ENCODE measurements around the gene NLRP1.

NLRP1 gene

DNA sequence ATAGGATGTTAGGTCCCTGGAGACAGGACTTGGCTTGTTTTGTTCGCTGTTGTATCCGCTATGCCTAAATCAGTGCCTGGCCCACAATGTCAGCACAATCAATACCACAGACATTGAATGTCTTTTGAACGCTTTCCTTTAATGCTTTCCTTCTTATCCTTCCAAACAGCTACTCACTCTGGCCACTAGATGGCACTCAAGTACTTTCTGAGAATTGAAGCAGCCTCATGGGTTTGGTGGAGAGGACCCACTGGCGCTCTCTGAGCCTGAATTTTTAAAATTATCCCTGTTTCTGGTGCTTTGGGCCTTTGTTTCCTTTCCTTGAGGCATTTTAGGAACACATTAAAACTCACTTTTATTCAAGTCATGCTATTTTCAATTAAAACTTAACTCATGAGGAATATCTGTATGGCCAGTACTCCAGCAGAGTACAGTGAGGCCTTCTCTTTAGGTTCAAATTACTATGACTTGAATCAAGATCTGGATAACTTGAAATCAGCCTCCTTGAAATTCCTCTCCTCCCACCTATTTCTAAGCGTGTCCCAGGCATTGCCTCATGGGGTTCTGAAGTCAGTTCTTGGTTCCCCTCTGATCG lies 3.2 kb upstream of the NLRP1 start:
- no peak overlapping the region for H3K4me3 Mint-ChIP-seq
- TF ChIP-seq, protein P1, sequence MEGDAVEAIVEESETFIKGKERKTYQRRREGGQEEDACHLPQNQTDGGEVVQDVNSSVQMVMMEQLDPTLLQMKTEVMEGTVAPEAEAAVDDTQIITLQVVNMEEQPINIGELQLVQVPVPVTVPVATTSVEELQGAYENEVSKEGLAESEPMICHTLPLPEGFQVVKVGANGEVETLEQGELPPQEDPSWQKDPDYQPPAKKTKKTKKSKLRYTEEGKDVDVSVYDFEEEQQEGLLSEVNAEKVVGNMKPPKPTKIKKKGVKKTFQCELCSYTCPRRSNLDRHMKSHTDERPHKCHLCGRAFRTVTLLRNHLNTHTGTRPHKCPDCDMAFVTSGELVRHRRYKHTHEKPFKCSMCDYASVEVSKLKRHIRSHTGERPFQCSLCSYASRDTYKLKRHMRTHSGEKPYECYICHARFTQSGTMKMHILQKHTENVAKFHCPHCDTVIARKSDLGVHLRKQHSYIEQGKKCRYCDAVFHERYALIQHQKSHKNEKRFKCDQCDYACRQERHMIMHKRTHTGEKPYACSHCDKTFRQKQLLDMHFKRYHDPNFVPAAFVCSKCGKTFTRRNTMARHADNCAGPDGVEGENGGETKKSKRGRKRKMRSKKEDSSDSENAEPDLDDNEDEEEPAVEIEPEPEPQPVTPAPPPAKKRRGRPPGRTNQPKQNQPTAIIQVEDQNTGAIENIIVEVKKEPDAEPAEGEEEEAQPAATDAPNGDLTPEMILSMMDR (IDR thresholded peaks at IDR 0.05), result peak; percentile 89
- peak; percentile 48 for DNase-seq
- H3K27me3 Mint-ChIP-seq (ENCODE audit: low read depth, poor library complexity), result peaks cover 10% of the 10 kb centered on the region
- no peaks in the 10 kb centered on the region for H3K9me3 Mint-ChIP-seq
- peaks cover 26% of the 10 kb centered on the region for H3K4me1 Mint-ChIP-seq
- H3K36me3 Mint-ChIP-seq (ENCODE audit: low read depth), result no peaks in the 10 kb centered on the region
- peak overlapping the region; percentile 47 for H3K27ac Mint-ChIP-seq

GRCh38 chr17:5585836-5586521 lies 1.7 kb upstream of the NLRP1 start:
- no peak overlapping the region for H3K4me3 Mint-ChIP-seq
- no peak overlapping the region for H3K27ac Mint-ChIP-seq
- no peaks in the 10 kb centered on the region for H3K9me3 Mint-ChIP-seq
- peak; percentile 26 for DNase-seq
- H3K27me3 Mint-ChIP-seq (ENCODE audit: low read depth, poor library complexity), result peaks cover 8% of the 10 kb centered on the region
- H3K4me1 Mint-ChIP-seq, result peaks cover 31% of the 10 kb centered on the region
- TF ChIP-seq, protein P1 (IDR thresholded peaks at IDR 0.05), result no peak
- no peaks in the 10 kb centered on the region for H3K36me3 Mint-ChIP-seq (ENCODE audit: low read depth)

- H3K9me3 Mint-ChIP-seq, result no peaks in the 10 kb centered on the region
- no peaks in the 10 kb centered on the region for H3K36me3 Mint-ChIP-seq (ENCODE audit: low read depth)
- TF ChIP-seq, protein P1 (IDR thresholded peaks at IDR 0.05), result no peak
- no peak overlapping the region for H3K4me3 Mint-ChIP-seq
- H3K27ac Mint-ChIP-seq, result no peak overlapping the region
- H3K27me3 Mint-ChIP-seq (ENCODE audit: low read depth, poor library complexity), result peaks cover 8% of the 10 kb centered on the region
- peaks cover 38% of the 10 kb centered on the region for H3K4me1 Mint-ChIP-seq
- no peak for DNase-seq
Observed at GRCh38 chr17:5585287-5585794, 1.0 kb upstream of the NLRP1 start.

DNA sequence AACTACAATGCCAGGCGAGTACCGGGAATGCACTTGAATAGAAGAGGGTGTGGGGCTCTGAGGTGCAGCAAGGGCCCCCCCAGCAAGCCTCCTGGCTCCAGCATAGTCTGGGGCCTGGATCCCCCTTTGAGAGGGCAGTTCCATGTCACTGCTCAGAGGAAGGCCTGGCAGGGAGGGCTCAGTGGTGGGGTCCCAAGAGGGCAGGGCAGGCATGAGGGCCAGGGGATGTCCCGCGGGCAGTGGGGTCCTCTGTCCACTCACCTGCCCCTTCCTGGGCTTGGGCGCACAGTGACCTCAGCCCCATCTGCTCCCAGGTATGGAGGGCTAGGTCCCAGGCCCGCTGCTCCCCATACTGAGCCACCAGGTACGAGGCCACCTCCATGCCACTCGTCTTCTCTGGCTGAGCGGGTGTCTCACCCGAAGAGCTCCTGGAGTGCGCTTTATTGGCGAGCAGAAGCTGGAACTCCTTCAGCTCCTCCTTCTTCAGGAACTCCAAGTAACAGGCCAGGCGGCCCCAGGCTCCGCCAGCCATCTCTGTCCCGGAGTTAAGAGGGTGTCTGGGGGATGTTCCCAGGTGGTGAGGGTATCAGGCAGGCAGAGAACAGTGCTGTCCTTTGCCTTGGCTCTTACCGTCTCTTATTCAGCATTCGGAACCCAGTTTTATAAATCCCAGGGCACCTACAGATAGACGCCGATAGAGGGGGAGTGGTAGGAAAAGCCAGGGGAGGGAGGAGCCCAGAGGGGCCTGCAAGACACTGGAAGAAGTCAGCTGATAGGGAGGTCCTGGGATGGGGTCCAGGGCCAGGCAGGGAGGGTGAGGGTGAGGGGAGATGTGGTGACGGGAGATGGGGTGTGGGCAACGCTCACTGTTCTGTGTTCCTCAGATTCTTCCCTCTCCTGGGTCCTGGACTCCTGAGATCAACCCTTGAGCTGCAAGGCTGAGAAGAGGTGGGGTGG lies 605 bp downstream of the NLRP1 start:
- H3K9me3 Mint-ChIP-seq, result peaks cover 3% of the 10 kb centered on the region
- TF ChIP-seq, protein P1 (IDR thresholded peaks at IDR 0.05), result no peak
- no peak overlapping the region for H3K27ac Mint-ChIP-seq
- no peak for DNase-seq
- peaks cover 41% of the 10 kb centered on the region for H3K4me1 Mint-ChIP-seq
- H3K27me3 Mint-ChIP-seq (ENCODE audit: low read depth, poor library complexity), result peaks cover 8% of the 10 kb centered on the region
- H3K4me3 Mint-ChIP-seq, result no peak overlapping the region
- no peaks in the 10 kb centered on the region for H3K36me3 Mint-ChIP-seq (ENCODE audit: low read depth)

GRCh38 chr17:5582209-5583185 lies 1.8 kb downstream of the NLRP1 start:
- Mint-ChIP-seq H3K4me3 (no peak overlapping the region), H3K36me3 (ENCODE audit: low read depth) (no peaks in the 10 kb centered on the region), H3K9me3 (peaks cover 4% of the 10 kb centered on the region), H3K27ac (peak overlapping the region; percentile 29), H3K4me1 (peaks cover 41% of the 10 kb centered on the region), H3K27me3 (ENCODE audit: low read depth, poor library complexity) (peaks cover 3% of the 10 kb centered on the region)
- no peak for DNase-seq
- TF ChIP-seq, protein P1 (IDR thresholded peaks at IDR 0.05), result no peak

All from nephron progenitor cell (in vitro differentiated cells).